Esophagus (tissue), 2 donors: ENCODE data around the gene PKP1. TPM values are rescaled to one million over a fixed set of nuclear protein-coding genes. Genes with fewer than 3 reads are reported as not detected.

Source experiments
- H3K27ac ChIP-seq, 2 donors: one replicate each; pipeline ENCODE4 v1.5.1; 2013; ENCODE audit warnings: low read depth in 2 of 2, mild to moderate bottlenecking in 2 of 2, inconsistent platforms in 1 of 2, low read length in 1 of 2, moderate library complexity in 1 of 2
- H3K27me3 ChIP-seq, 2 donors: one replicate each; pipeline ENCODE4 v1.6.1; 2013; ENCODE audit warnings: low read length in 2 of 2, control low read depth in 1 of 2, mild to moderate bottlenecking in 1 of 2; ENCODE audit not compliant: insufficient read depth in 2 of 2, control insufficient read depth in 1 of 2
- H3K36me3 ChIP-seq, 2 donors: one replicate each; pipeline ENCODE4 v1.6.1; 2013; ENCODE audit warnings: low read length in 1 of 2; ENCODE audit not compliant: control insufficient read depth in 2 of 2, insufficient read depth in 2 of 2
- H3K4me1 ChIP-seq, 2 donors: one replicate each; pipeline ENCODE4 v1.6.1; 2013; ENCODE audit warnings: low read length in 1 of 2; ENCODE audit not compliant: control insufficient read depth in 2 of 2, insufficient read depth in 2 of 2
- H3K4me3 ChIP-seq, 2 donors: one replicate each; pipeline ENCODE4 v1.5.1; 2013; ENCODE audit warnings: low read length in 2 of 2, mild to moderate bottlenecking in 2 of 2, low read depth in 1 of 2, moderate library complexity in 1 of 2
- H3K9me3 ChIP-seq, 2 donors: one replicate each; pipeline ENCODE4 v1.6.1; 2013; ENCODE audit warnings: mild to moderate bottlenecking in 2 of 2, low read depth in 1 of 2, low read length in 1 of 2, moderate library complexity in 1 of 2; ENCODE audit not compliant: control insufficient read depth in 2 of 2, insufficient read depth in 1 of 2
- WGBS, 2 donors: extraction: QIAGEN DNeasy Blood & Tissue Kit; methylation state at CpG; one replicate each; pipeline ENCODE4 v1.1.7; 2013; 5-methylcytosine and 5-hydroxymethylcytosine counted together
- polyA plus RNA-seq, 2 donors: library from polyadenylated mRNA; stranded (reverse); fragments of 200-250 nt; gene quantifications; one replicate each; pipeline ENCODE4 v1.2.3, GENCODE V29; 2013
- donor health status: healthy with polysubstance abuse.
- donor health status: Bipolar disorder and iron deficiency.

PKP1 gene
- polyA plus RNA-seq, 2 donors, result 124 to 282 TPM

GRCh38 chr1:201311356-201312011 lies 28.2 kb downstream of the PKP1 start:
- WGBS, 2 donors, result 37 to 38% methylated on average over 8 of the region's 8 CpGs
- Histone ChIP-seq H3K4me3 (no peak overlapping the region), H3K9me3 (no peaks in the 10 kb centered on the region), H3K4me1 (peaks cover 10 to 44% of the 10 kb centered on the region in 2 donors), H3K36me3 (peaks cover 0 to 20% of the 10 kb centered on the region in 2 donors), H3K27ac (peak overlapping the region; percentile 94 to 99), H3K27me3 (no peaks in the 10 kb centered on the region)

GRCh38 chr1:201312298-201312697 lies 29.0 kb downstream of the PKP1 start:
- no peaks in the 10 kb centered on the region for H3K9me3 ChIP-seq
- WGBS, 2 donors, result 45 to 69% methylated on average over 7 of the region's 7 CpGs
- H3K4me3 ChIP-seq, result no peak overlapping the region
- peaks cover 0 to 22% of the 10 kb centered on the region in 2 donors for H3K36me3 ChIP-seq
- H3K4me1 ChIP-seq, result peaks cover 10 to 39% of the 10 kb centered on the region in 2 donors
- H3K27ac ChIP-seq, result peak overlapping the region; percentile 92 to 99
- H3K27me3 ChIP-seq, result no peaks in the 10 kb centered on the region

- H3K27me3 ChIP-seq, result no peaks in the 10 kb centered on the region
- 84 to 89% methylated on average over 16 of the region's 16 CpGs for WGBS, 2 donors
- H3K4me1 ChIP-seq, result peaks cover 10 to 33% of the 10 kb centered on the region in 2 donors
- peak overlapping the region; percentile 20 to 77 for H3K27ac ChIP-seq
- no peaks in the 10 kb centered on the region for H3K9me3 ChIP-seq
- peaks cover 0 to 29% of the 10 kb centered on the region in 2 donors for H3K36me3 ChIP-seq
- no peak overlapping the region for H3K4me3 ChIP-seq
These were observed 29.8 kb downstream of the PKP1 start for GRCh38 chr1:201313086-201313485.

- Histone ChIP-seq H3K4me3 (no peak overlapping the region), H3K36me3 (peaks cover 0 to 51% of the 10 kb centered on the region in 2 donors), H3K27ac (peak overlapping the region in 1 of 2 donors; percentile 47), H3K9me3 (no peaks in the 10 kb centered on the region), H3K4me1 (peaks cover 5 to 14% of the 10 kb centered on the region in 2 donors), H3K27me3 (no peaks in the 10 kb centered on the region)
- 86 to 91% methylated on average over 5 of the region's 5 CpGs for WGBS, 2 donors
These were observed 33.2 kb downstream of the PKP1 start for GRCh38 chr1:201316556-201316955.

- H3K27me3 ChIP-seq, result no peaks in the 10 kb centered on the region
- peak overlapping the region in 1 of 2 donors; percentile 34 for H3K27ac ChIP-seq
- H3K4me3 ChIP-seq, result no peak overlapping the region
- no peaks in the 10 kb centered on the region for H3K9me3 ChIP-seq
- peaks cover 0 to 58% of the 10 kb centered on the region in 2 donors for H3K36me3 ChIP-seq
- 88 to 91% methylated on average over 13 of the region's 13 CpGs for WGBS, 2 donors
- H3K4me1 ChIP-seq, result peaks cover 3 to 9% of the 10 kb centered on the region in 2 donors
These were observed 34.2 kb downstream of the PKP1 start for GRCh38 chr1:201317551-201317950.

GRCh38 chr1:201318504-201319340 lies 35.4 kb downstream of the PKP1 start:
- peaks cover 0 to 4% of the 10 kb centered on the region in 2 donors for H3K4me1 ChIP-seq
- H3K4me3 ChIP-seq, result no peak overlapping the region
- H3K36me3 ChIP-seq, result peaks cover 0 to 66% of the 10 kb centered on the region in 2 donors
- H3K27me3 ChIP-seq, result no peaks in the 10 kb centered on the region
- 69 to 75% methylated on average over 15 of the region's 15 CpGs for WGBS, 2 donors
- no peaks in the 10 kb centered on the region for H3K9me3 ChIP-seq
- peak overlapping the region in 1 of 2 donors; percentile 79 for H3K27ac ChIP-seq

- H3K4me1 ChIP-seq, result peaks cover 0 to 4% of the 10 kb centered on the region in 2 donors
- peak overlapping the region in 1 of 2 donors; percentile 44 for H3K27ac ChIP-seq
- H3K27me3 ChIP-seq, result no peaks in the 10 kb centered on the region
- 86 to 95% methylated on average over 6 of the region's 6 CpGs for WGBS, 2 donors
- no peak overlapping the region for H3K4me3 ChIP-seq
- peaks cover 0 to 71% of the 10 kb centered on the region in 2 donors for H3K36me3 ChIP-seq
- H3K9me3 ChIP-seq, result no peaks in the 10 kb centered on the region
These were observed 36.3 kb downstream of the PKP1 start for GRCh38 chr1:201319631-201320030.

GRCh38 chr1:201320168-201320788 lies 37.0 kb downstream of the PKP1 start:
- WGBS, 2 donors, result 80 to 81% methylated on average over 12 of the region's 12 CpGs
- H3K36me3 ChIP-seq, result peaks cover 0 to 73% of the 10 kb centered on the region in 2 donors

GRCh38 chr1:201321826-201322390 lies 38.6 kb downstream of the PKP1 start:
- Histone ChIP-seq H3K9me3 (no peaks in the 10 kb centered on the region), H3K27ac (peak overlapping the region in 1 of 2 donors; percentile 45), H3K36me3 (peaks cover 0 to 80% of the 10 kb centered on the region in 2 donors), H3K4me3 (no peak overlapping the region), H3K4me1 (peaks cover 0 to 16% of the 10 kb centered on the region in 2 donors), H3K27me3 (no peaks in the 10 kb centered on the region)
- WGBS, 2 donors, result 88 to 89% methylated on average over 15 of the region's 15 CpGs

More at GRCh38 chr1:201320168-201320788, 37.0 kb downstream of the PKP1 start:
- H3K27me3 ChIP-seq, result no peaks in the 10 kb centered on the region
- H3K4me1 ChIP-seq, result peaks cover 0 to 10% of the 10 kb centered on the region in 2 donors
- no peaks in the 10 kb centered on the region for H3K9me3 ChIP-seq
- H3K4me3 ChIP-seq, result no peak overlapping the region
- peak overlapping the region in 1 of 2 donors; percentile 35 for H3K27ac ChIP-seq
